Calu3 (cell line): Measurements from ENCODE around the gene EYA2. TPM values are rescaled to one million over a fixed set of nuclear protein-coding genes. Genes with fewer than 3 reads are reported as not detected.

ENCODE experiments used
- BruUV-seq: library from RNA; stranded (reverse); fragments of 400-500 nt; replicated peaks from 2 replicates; lab custom pipeline; 2021; lab: Mats Ljungman, UMichigan
- CTCF ChIA-PET: fragments of 300-600 bp; sonication (Branson Sonifier 250); formaldehyde crosslinking; loops from one replicate; lab custom pipeline; 2022; ENCODE audit warnings: antibody characterized with exemption; lab: Charles Lee
- DNase-seq: peaks from one replicate; pipeline ENCODE4 v3.0.0; 2022
- H3K27ac Mint-ChIP-seq: one replicate; pipeline ENCODE4 v1.8.0; 2022; ENCODE audit warnings: mixed read lengths; ENCODE audit not compliant: unreplicated experiment
- H3K27me3 Mint-ChIP-seq: one replicate; pipeline ENCODE4 v1.8.0; 2022; ENCODE audit warnings: mixed read lengths; ENCODE audit not compliant: unreplicated experiment
- H3K36me3 Mint-ChIP-seq: one replicate; pipeline ENCODE4 v1.8.0; 2022; ENCODE audit warnings: mild to moderate bottlenecking, moderate library complexity, mixed read lengths; ENCODE audit not compliant: insufficient read depth, unreplicated experiment
- H3K4me1 Mint-ChIP-seq: one replicate; pipeline ENCODE4 v1.8.0; 2022; ENCODE audit warnings: mild to moderate bottlenecking, low read depth, mixed read lengths; ENCODE audit not compliant: unreplicated experiment
- H3K4me3 Mint-ChIP-seq: one replicate; pipeline ENCODE4 v1.8.0; 2022; ENCODE audit warnings: mild to moderate bottlenecking, low read depth, moderate library complexity, mixed read lengths; ENCODE audit not compliant: unreplicated experiment
- H3K9me3 Mint-ChIP-seq: one replicate; pipeline ENCODE4 v1.8.0; 2022; ENCODE audit warnings: low read depth, mixed read lengths; ENCODE audit not compliant: unreplicated experiment
- CTCF ChIP-seq: fragments of 200-600 bp; IDR thresholded peaks from one replicate; pipeline ENCODE4 v1.8.0; 2022; ENCODE audit warnings: antibody characterized with exemption; ENCODE audit not compliant: unreplicated experiment
- intact Hi-C: fragments of 100-400 bp; cut with micrococcal nuclease; formaldehyde crosslinking; loops from one replicate; pipeline ENCODE4 v1.10.0; 2022; ENCODE audit not compliant: unreplicated experiment
- microRNA-seq: library from miRNA; unstranded; fragments of <30 nt; microRNA quantifications from one replicate; pipeline ENCODE4 v1.2.0, GENCODE V29; 2022
- total RNA-seq: library from RNA; stranded (reverse); gene quantifications from 2 replicates; pipeline ENCODE4 v1.2.3, GENCODE V29; 2022

The EYA2 gene
- total RNA-seq, 1 experiment from 2014 or later, result 0.35 TPM

GRCh38 chr20:47237715-47238114, 343.1 kb downstream of the EYA2 start:
- no TSS peak for BruUV-seq

More at GRCh38 chr20:47237715-47238114, 343.1 kb downstream of the EYA2 start:
- H3K27ac Mint-ChIP-seq, result no peak overlapping the region
- H3K36me3 Mint-ChIP-seq, result peaks cover 56% of the 10 kb centered on the region
- TF ChIP-seq CTCF, result no peak
- no peaks in the 10 kb centered on the region for H3K27me3 Mint-ChIP-seq
- CTCF ChIA-PET, result no interaction called here
- intact Hi-C loops, result no loop called here
- H3K9me3 Mint-ChIP-seq, result no peaks in the 10 kb centered on the region
- no peak for DNase-seq
- H3K4me3 Mint-ChIP-seq, result no peak overlapping the region
- H3K4me1 Mint-ChIP-seq, result no peaks in the 10 kb centered on the region

Small RNA genes lying within 50 kb of the gene (microRNA-seq; reads per million reads assigned to microRNA genes)
- not detected for gene MIR3616

Other genes with a start within 250 kb of the EYA2 start
- 0.49 TPM in 1 of 2 replicates, not detected in the other for gene SLC13A3, start 243.4 kb upstream of the EYA2 start, total RNA-seq
- 19.2 and 21.0 TPM in 2 replicates for gene TP53RK, start 205.4 kb upstream of the EYA2 start, total RNA-seq
- gene SLC2A10, start 185.2 kb upstream of the EYA2 start, total RNA-seq, result 24.0 and 24.9 TPM in 2 replicates